GM23248 (cell line): Measurements from ENCODE around the gene ZNF184. TPM values are rescaled to one million over a fixed set of nuclear protein-coding genes. Genes with fewer than 3 reads are reported as not detected.
"Not testable (repeated sequence)": the region's sequence is repeated elsewhere in the genome, so short reads cannot be mapped to it uniquely, and the experiment has no call there.

ENCODE experiments used
- DNase-seq: peaks from one replicate; pipeline ENCODE4 v3.0.0-alpha.2; 2015
- H2AFZ ChIP-seq: fragments of 200-600 bp; sonication (generic); 2 replicates; pipeline ENCODE4 v1.6.1; 2016; ENCODE audit warnings: antibody characterized with exemption
- H3F3A ChIP-seq: fragments of 200-600 bp; sonication (generic); 2 replicates; pipeline ENCODE4 v1.6.1; 2016; ENCODE audit warnings: mild to moderate bottlenecking, antibody characterized with exemption, mixed run types; ENCODE audit not compliant: insufficient read depth
- H3K27ac ChIP-seq: fragments of 200-600 bp; sonication (generic); 2 replicates; pipeline ENCODE4 v1.5.1; 2016; ENCODE audit warnings: mild to moderate bottlenecking
- H3K27me3 ChIP-seq: fragments of 200-600 bp; sonication (generic); replicated peaks from 2 replicates; pipeline ENCODE4 v1.6.1; 2016; ENCODE audit warnings: mild to moderate bottlenecking; ENCODE audit not compliant: insufficient read depth
- H3K36me3 ChIP-seq: fragments of 200-600 bp; sonication (generic); 2 replicates; pipeline ENCODE4 v1.6.1; 2016; ENCODE audit warnings: low read depth, mild to moderate bottlenecking
- H3K4me1 ChIP-seq: fragments of 200-600 bp; sonication (generic); 2 replicates; pipeline ENCODE4 v1.6.1; 2016; ENCODE audit warnings: mild to moderate bottlenecking; ENCODE audit not compliant: insufficient read depth
- H3K4me2 ChIP-seq: fragments of 200-600 bp; sonication (generic); one replicate; pipeline ENCODE4 v1.6.1; 2016; ENCODE audit warnings: mild to moderate bottlenecking; ENCODE audit not compliant: unreplicated experiment
- H3K4me3 ChIP-seq: fragments of 200-600 bp; sonication (generic); 2 replicates; pipeline ENCODE4 v1.5.1; 2016; ENCODE audit warnings: mild to moderate bottlenecking
- H3K79me2 ChIP-seq: fragments of 200-600 bp; sonication (generic); 2 replicates; pipeline ENCODE4 v1.6.1; 2016; ENCODE audit warnings: mild to moderate bottlenecking; ENCODE audit not compliant: insufficient read depth
- H3K9ac ChIP-seq: fragments of 200-600 bp; sonication (generic); 2 replicates; pipeline ENCODE4 v1.6.1; 2016; ENCODE audit warnings: mild to moderate bottlenecking
- H3K9me2 ChIP-seq: fragments of 200-600 bp; sonication (generic); 2 replicates; pipeline ENCODE4 v1.6.1; 2016; ENCODE audit warnings: mixed run types, mild to moderate bottlenecking, moderate library complexity; ENCODE audit not compliant: insufficient read depth
- H3K9me3 ChIP-seq: fragments of 200-600 bp; sonication (generic); one replicate; pipeline ENCODE4 v1.6.1; 2017; ENCODE audit warnings: low read depth
- H4K20me1 ChIP-seq: fragments of 200-600 bp; sonication (generic); 2 replicates; pipeline ENCODE4 v1.6.0; 2016; ENCODE audit not compliant: insufficient read depth
- EZH2 ChIP-seq: fragments of 200-600 bp; sonication (generic); IDR thresholded peaks from 2 replicates; pipeline ENCODE4 v1.6.1; 2018; ENCODE audit warnings: antibody characterized with exemption, mild to moderate bottlenecking; ENCODE audit not compliant: insufficient read depth, poor library complexity, severe bottlenecking
- EZH2phosphoT487 ChIP-seq: fragments of 200-600 bp; sonication (generic); IDR thresholded peaks from 2 replicates; pipeline ENCODE4 v1.6.1; 2018; ENCODE audit warnings: antibody characterized with exemption, moderate library complexity, mild to moderate bottlenecking, low read depth; ENCODE audit not compliant: insufficient read depth
- WGBS, 2 experiments: methylation state at CpG; one replicate each; pipeline ENCODE4 v1.1.6; 2015 to 2017; ENCODE audit warnings: low lambda C conversion rate in 2 of 2, low coverage in 1 of 2; ENCODE audit errors: missing lambda C conversion rate in 2 of 2; 5-methylcytosine and 5-hydroxymethylcytosine counted together
- in situ Hi-C: fragments of 300-500 bp; cut with MboI; formaldehyde crosslinking; loops from 2 replicates; pipeline ENCODE4 v1.15.0; 2020
- polyA plus RNA-seq: library from polyadenylated mRNA; unstranded; fragments of >200 nt; fragmentation: Nextera tagmentation; extraction: Ambion mirVana; gene quantifications from 2 replicates; pipeline ENCODE4 v1.2.1, GENCODE V29; 2016
- total RNA-seq: library from RNA; depleted of rRNA; stranded (reverse); fragments of >200 nt; shearing (Covaris generic); gene quantifications from 2 replicates; pipeline ENCODE4 v1.2.3, GENCODE V29; 2014

The ZNF184 gene
- total and polyA plus RNA-seq, 2 experiments from 2014 or later, result 3.2 to 3.8 TPM

DNA sequence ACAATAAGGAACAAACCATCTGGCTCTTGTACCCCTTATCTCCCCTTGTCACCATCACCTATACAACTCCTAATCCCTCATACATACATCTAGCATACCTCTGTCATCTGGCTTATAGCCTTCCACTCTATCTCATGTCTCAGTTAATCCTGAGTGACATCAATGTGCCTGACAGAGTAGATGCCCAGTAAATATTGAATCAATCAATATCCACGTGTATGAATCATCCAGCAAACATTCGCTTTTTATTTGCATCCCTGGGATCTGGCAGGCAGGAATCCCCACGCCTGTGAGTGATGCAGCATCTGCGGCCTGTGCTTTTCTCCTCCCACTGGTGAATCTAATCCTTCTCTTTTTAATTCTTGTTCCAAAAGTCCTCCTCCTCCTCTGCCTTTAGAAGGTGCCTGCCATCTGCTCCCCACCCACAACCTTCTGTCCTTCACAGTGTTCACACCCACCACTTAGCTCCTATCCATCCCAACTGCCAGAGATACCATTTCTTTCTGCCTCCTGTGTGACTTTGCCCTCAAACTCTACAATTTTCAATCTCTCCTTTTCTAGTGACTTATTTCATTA is 46.8 kb downstream of the ZNF184 start:
- Histone ChIP-seq H3K9ac (no peak overlapping the region), H3K79me2 (no peaks in the 10 kb centered on the region), H3K4me3 (no peak overlapping the region), H3K27me3 (no peaks in the 10 kb centered on the region), H3K9me3 (no peaks in the 10 kb centered on the region), H3K4me2 (no peak overlapping the region), H3K4me1 (no peaks in the 10 kb centered on the region), H3F3A (no peaks in the 10 kb centered on the region), H3K27ac (no peak overlapping the region), H3K36me3 (no peaks in the 10 kb centered on the region), H4K20me1 (no peaks in the 10 kb centered on the region), H2AFZ (no peak overlapping the region), H3K9me2 (no peaks in the 10 kb centered on the region)
- 28 to 30% methylated on average over 4 of the region's 4 CpGs for WGBS, 2 experiments
- no peak for TF ChIP-seq EZH2phosphoT487
- TF ChIP-seq EZH2, result no peak
- in situ Hi-C loops, result no loop called here
- no peak for DNase-seq

- DNase-seq, H3K4me1 ChIP-seq, H2AFZ ChIP-seq, in situ Hi-C loops, H3K27ac ChIP-seq, H3K79me2 ChIP-seq, H3K9me3 ChIP-seq, H3K9me2 ChIP-seq, H3K9ac ChIP-seq, H3K4me2 ChIP-seq, H3K27me3 ChIP-seq, H3F3A ChIP-seq, H3K36me3 ChIP-seq, H4K20me1 ChIP-seq, H3K4me3 ChIP-seq: not testable (repeated sequence)
- 81% methylated on average over 20 to 25 of the region's 36 CpGs for WGBS, 2 experiments
These were observed 48.1 kb downstream of the ZNF184 start for GRCh38 chr6:27424851-27425250.

DNA sequence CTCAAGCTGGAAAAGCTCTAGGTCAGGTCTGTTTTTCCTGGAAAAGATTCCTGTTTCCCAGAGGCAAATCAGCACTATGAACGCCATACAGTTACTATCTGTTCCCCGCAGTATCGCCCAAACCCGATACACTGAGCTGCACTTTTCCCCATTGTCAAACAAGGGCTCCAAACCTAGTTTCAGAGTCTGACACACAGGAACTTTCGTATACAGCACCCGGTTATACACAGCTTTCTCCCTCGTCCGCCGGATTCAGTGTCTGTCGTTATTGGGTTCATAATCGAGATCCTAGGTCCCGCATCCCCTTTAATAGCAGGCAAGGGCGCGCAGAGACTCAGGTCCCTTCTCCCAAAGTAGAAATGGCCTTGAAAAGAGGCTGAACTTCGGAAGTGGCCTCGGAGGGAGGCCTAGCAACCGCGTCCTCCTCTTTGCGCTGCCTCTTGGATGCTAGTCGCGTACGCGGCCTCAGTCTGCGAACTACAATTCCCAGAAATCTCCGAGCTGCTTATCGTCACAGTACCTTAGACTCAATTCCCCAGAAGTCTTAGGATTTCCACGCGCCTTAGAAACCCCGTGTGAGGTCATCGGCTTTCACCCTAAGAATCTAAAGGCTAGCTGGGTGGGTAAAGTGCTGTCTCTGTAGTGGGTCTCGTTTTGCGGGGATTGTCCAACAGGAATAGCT is 50.1 kb downstream of the ZNF184 start:
- Histone ChIP-seq H2AFZ (no peak overlapping the region; the same call in 1 of the 2 replicates), H3F3A (no peaks in the 10 kb centered on the region)
- DNase-seq, result peak; percentile 23

GRCh38 chr6:27419363-27419762 is 53.5 kb downstream of the ZNF184 start:
- Histone ChIP-seq H2AFZ (no peak overlapping the region), H3K9me2 (no peaks in the 10 kb centered on the region), H3K27me3 (no peaks in the 10 kb centered on the region), H3K27ac (no peak overlapping the region), H3K4me3 (no peak overlapping the region), H3K9ac (no peak overlapping the region), H4K20me1 (no peaks in the 10 kb centered on the region), H3K4me1 (no peaks in the 10 kb centered on the region), H3K79me2 (no peaks in the 10 kb centered on the region), H3K4me2 (no peak overlapping the region), H3F3A (no peaks in the 10 kb centered on the region), H3K9me3 (no peaks in the 10 kb centered on the region), H3K36me3 (no peaks in the 10 kb centered on the region)
- no peak for TF ChIP-seq EZH2
- TF ChIP-seq EZH2phosphoT487, result no peak
- DNase-seq, result no peak
- in situ Hi-C loops, result no loop called here

More for the DNA sequence above, 50.1 kb downstream of the ZNF184 start:
- no peaks in the 10 kb centered on the region for H3K9me2 ChIP-seq
- no peaks in the 10 kb centered on the region for H3K79me2 ChIP-seq
- WGBS, 2 experiments, result 35 to 39% methylated on average over 32 of the region's 32 CpGs
- no peak overlapping the region for H3K9ac ChIP-seq
- no peaks in the 10 kb centered on the region for H3K9me3 ChIP-seq
- H3K4me3 ChIP-seq, result peak overlapping the region; percentile 22; the same call in 1 of the 2 replicates
- TF ChIP-seq EZH2 (no peak), EZH2phosphoT487 (no peak)
- H3K36me3 ChIP-seq, result no peaks in the 10 kb centered on the region
- H3K4me2 ChIP-seq, result no peak overlapping the region
- H4K20me1 ChIP-seq, result no peaks in the 10 kb centered on the region
- H3K27me3 ChIP-seq, result no peaks in the 10 kb centered on the region
- in situ Hi-C loops, result no loop called here
- no peak overlapping the region for H3K27ac ChIP-seq
- H3K4me1 ChIP-seq, result no peaks in the 10 kb centered on the region

GRCh38 chr6:27415898-27416297 is 57.0 kb downstream of the ZNF184 start:
- H3K36me3 ChIP-seq, result no peaks in the 10 kb centered on the region
- in situ Hi-C loops, result no loop called here
- DNase-seq, result peak; percentile 2
- H3K4me3 ChIP-seq, result no peak overlapping the region
- TF ChIP-seq EZH2, result no peak
- TF ChIP-seq EZH2phosphoT487, result no peak
- H3K4me2 ChIP-seq, result no peak overlapping the region
- no peaks in the 10 kb centered on the region for H3F3A ChIP-seq
- H3K79me2 ChIP-seq, result no peaks in the 10 kb centered on the region
- H3K27ac ChIP-seq, result no peak overlapping the region
- H3K4me1 ChIP-seq, result no peaks in the 10 kb centered on the region
- H4K20me1 ChIP-seq, result no peaks in the 10 kb centered on the region
- H3K27me3 ChIP-seq, result no peaks in the 10 kb centered on the region
- H3K9me2 ChIP-seq, result no peaks in the 10 kb centered on the region
- H3K9ac ChIP-seq, result no peak overlapping the region
- no peaks in the 10 kb centered on the region for H3K9me3 ChIP-seq
- WGBS, 2 experiments, result 31 to 32% methylated on average over 2 of the region's 2 CpGs
- no peak overlapping the region for H2AFZ ChIP-seq
